Measurements from ENCODE around the gene EEF1G.

The EEF1G gene

GRCh38 chr11:62608776-62609175 is 35.1 kb upstream of the EEF1G start:
- in situ Hi-C loops (cut with HindIII; ENCODE audit: low sequenced_read_pairs) = no loop called here
- H3K4me3 ChIP-seq (ENCODE audit: low read depth, low read length) = no peak overlapping the region
- TF ChIP-seq CTCF (IDR thresholded peaks at IDR 0.05; ENCODE audit: low read depth, low read length, missing control alignments) = no peak
- no peak for DNase-seq (ENCODE audit: low read depth)

- DNase-seq (ENCODE audit: low read depth) = no peak
- TF ChIP-seq CTCF (IDR thresholded peaks at IDR 0.05; ENCODE audit: low read depth, low read length, missing control alignments) = no peak
- in situ Hi-C loops (cut with HindIII; ENCODE audit: low sequenced_read_pairs) = no loop called here
- H3K4me3 ChIP-seq (ENCODE audit: low read depth, low read length) = no peak overlapping the region
Observed at GRCh38 chr11:62607714-62608113, 34.0 kb upstream of the EEF1G start.

GRCh38 chr11:62605902-62606301 is 32.2 kb upstream of the EEF1G start:
- no peak overlapping the region for H3K4me3 ChIP-seq (ENCODE audit: low read depth, low read length)
- no peak for DNase-seq (ENCODE audit: low read depth)
- in situ Hi-C loops (cut with HindIII; ENCODE audit: low sequenced_read_pairs) = no loop called here
- no peak for TF ChIP-seq CTCF (IDR thresholded peaks at IDR 0.05; ENCODE audit: low read depth, low read length, missing control alignments)

GRCh38 chr11:62605467-62605866 is 31.8 kb upstream of the EEF1G start:
- no peak for TF ChIP-seq CTCF (IDR thresholded peaks at IDR 0.05; ENCODE audit: low read depth, low read length, missing control alignments)
- H3K4me3 ChIP-seq (ENCODE audit: low read depth, low read length) = no peak overlapping the region
- in situ Hi-C loops (cut with HindIII; ENCODE audit: low sequenced_read_pairs) = no loop called here
- no peak for DNase-seq (ENCODE audit: low read depth)

GRCh38 chr11:62604460-62605120 is 30.9 kb upstream of the EEF1G start:
- TF ChIP-seq CTCF (IDR thresholded peaks at IDR 0.05; ENCODE audit: low read depth, low read length, missing control alignments) = no peak
- no peak overlapping the region for H3K4me3 ChIP-seq (ENCODE audit: low read depth, low read length)
- no peak for DNase-seq (ENCODE audit: low read depth)
- in situ Hi-C loops (cut with HindIII; ENCODE audit: low sequenced_read_pairs) = no loop called here

- in situ Hi-C loops (cut with HindIII; ENCODE audit: low sequenced_read_pairs) = no loop called here
- H3K4me3 ChIP-seq (ENCODE audit: low read depth, low read length) = no peak overlapping the region
- no peak for DNase-seq (ENCODE audit: low read depth)
- TF ChIP-seq CTCF (IDR thresholded peaks at IDR 0.05; ENCODE audit: low read depth, low read length, missing control alignments) = no peak
Observed at GRCh38 chr11:62603776-62604299, 30.1 kb upstream of the EEF1G start.
